Retinal pigment epithelial cell (primary cell): ENCODE results near the gene GSTK1.

ENCODE experiments used
- DNase-seq: peaks from one replicate; pipeline ENCODE4 v3.0.0-alpha.2; 2010; ENCODE audit warnings: low read depth
- H3K4me3 ChIP-seq: 2 replicates; pipeline ENCODE4 v1.5.1; 2011; ENCODE audit warnings: mild to moderate bottlenecking, low read length, control low read depth, moderate library complexity
- TF ChIP-seq, protein P1 (sequence below): conservative IDR thresholded peaks from 2 replicates; pipeline ENCODE4 v1.5.1; 2011; ENCODE audit warnings: low read depth, low read length, control low read depth, inconsistent platforms

GSTK1 gene

DNA sequence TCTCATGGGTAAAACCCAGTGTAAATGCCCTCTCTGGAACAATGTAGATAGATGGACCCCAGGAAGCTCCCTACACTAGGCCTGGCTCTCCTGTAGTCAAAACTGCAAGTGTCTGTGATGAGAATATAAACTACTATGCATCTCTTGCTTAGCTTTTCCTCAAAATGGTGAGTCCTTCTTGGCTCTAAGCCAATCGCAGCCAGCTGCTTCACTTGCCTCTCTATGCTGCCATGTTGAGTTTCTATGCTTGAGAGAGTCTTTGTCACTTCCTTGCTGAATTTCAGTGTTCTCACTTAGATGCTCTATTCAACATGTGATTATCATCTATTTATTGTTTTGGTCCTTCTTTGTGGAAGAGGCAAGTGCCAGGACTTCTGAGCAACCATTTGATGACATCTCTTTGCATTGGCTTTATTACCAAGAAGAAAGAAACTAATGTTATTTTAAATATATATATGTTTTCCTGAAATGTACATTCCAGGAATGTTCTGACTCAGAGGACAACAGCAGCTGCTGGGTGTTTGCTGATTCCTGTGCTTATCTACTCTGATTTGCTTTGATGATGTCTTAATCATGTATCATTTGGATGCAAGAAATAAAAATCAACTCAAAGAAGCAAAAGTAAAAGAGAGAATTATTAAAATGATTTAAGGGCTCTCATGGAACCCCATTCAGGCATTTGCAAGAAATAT is 24.8 kb upstream of the GSTK1 start:
- no peak for DNase-seq

DNA sequence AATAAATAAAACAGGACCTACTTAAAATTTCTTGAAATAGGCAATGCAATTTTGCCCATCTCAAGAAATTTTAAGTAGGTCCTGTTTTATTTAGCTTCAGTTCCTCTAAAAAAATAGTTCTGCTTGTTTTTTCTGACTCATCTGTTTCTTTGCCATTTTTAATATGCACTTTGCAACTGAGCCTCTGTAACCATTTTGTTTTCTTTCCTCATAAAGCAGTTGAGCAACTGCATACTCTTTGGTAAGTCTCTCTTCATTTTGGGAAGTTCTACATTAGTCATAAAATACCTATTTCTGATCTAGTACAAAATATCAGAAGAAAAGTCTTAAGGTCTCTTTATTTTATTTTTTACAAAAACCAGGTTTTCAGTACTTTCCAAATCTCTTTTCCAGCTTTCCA is 23.4 kb upstream of the GSTK1 start:
- TF ChIP-seq, protein P1, sequence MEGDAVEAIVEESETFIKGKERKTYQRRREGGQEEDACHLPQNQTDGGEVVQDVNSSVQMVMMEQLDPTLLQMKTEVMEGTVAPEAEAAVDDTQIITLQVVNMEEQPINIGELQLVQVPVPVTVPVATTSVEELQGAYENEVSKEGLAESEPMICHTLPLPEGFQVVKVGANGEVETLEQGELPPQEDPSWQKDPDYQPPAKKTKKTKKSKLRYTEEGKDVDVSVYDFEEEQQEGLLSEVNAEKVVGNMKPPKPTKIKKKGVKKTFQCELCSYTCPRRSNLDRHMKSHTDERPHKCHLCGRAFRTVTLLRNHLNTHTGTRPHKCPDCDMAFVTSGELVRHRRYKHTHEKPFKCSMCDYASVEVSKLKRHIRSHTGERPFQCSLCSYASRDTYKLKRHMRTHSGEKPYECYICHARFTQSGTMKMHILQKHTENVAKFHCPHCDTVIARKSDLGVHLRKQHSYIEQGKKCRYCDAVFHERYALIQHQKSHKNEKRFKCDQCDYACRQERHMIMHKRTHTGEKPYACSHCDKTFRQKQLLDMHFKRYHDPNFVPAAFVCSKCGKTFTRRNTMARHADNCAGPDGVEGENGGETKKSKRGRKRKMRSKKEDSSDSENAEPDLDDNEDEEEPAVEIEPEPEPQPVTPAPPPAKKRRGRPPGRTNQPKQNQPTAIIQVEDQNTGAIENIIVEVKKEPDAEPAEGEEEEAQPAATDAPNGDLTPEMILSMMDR = no peak
- DNase-seq = no peak

More for the DNA sequence above, 24.8 kb upstream of the GSTK1 start:
- H3K4me3 ChIP-seq = no peak overlapping the region
- TF ChIP-seq, protein P1 = no peak

DNA sequence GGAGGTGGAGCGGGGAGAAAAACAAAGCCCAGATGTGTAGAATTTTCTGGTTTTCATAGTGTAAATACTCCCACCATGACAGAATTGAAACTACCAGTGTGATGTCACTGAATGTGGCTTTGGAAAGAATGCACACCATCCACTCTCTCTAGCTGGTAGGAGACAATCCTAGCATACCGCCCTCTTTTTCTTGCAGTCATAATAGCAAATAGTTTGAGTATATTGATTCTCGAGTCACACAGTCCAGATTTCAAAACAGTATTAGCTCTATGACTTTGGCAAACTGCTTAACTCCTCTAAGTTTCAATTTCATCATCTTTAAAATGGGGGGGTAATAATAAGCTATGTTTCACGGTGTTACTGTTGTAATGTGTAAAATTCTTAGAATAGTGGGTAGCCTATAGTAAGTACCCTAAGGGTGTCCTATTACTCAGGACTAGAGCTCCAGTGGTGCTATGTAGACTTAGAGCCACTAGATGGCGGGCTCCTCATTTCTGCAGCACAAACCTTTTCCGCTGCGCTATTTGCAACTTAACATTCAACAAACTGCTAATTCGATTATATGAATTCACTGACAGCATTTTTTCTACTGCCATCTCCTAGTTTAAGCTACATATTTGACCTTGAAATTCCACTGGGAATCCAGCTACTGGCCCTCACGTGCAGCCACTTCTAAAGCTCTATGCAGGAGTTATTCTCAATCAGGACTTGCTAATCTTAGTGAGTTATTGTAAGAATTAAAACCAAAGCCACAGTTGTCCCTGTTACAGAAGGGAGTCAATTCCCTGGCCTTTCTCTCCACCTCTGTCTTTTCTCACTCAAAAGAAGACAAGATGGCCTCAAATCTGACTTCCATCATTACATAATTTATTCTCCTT is 22.7 kb upstream of the GSTK1 start:
- no peak overlapping the region for H3K4me3 ChIP-seq
- TF ChIP-seq, protein P1 = peak; percentile 93
- peak; percentile 56 for DNase-seq

More for the DNA sequence above, 23.4 kb upstream of the GSTK1 start:
- no peak overlapping the region for H3K4me3 ChIP-seq

DNA sequence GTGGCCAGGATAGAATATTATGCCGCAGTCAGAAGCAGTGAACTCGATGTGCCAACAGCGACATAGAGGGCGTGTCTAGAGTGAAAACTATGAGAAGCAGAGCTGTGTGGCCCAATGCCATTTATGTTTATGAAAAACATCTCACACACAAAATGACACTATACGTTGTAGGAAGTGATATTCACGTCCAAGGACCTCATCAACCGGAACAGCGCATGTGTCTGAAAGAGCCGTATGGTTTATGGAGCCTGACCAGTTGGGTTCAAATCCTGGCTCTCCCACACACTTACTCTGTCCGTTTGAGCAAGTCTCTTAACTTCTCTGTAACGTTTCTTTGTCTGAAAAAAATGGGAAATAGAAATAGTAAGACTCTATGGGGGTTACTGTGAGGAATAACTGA is 20.9 kb upstream of the GSTK1 start:
- TF ChIP-seq, protein P1 = no peak
- H3K4me3 ChIP-seq = no peak overlapping the region
- no peak for DNase-seq

DNA sequence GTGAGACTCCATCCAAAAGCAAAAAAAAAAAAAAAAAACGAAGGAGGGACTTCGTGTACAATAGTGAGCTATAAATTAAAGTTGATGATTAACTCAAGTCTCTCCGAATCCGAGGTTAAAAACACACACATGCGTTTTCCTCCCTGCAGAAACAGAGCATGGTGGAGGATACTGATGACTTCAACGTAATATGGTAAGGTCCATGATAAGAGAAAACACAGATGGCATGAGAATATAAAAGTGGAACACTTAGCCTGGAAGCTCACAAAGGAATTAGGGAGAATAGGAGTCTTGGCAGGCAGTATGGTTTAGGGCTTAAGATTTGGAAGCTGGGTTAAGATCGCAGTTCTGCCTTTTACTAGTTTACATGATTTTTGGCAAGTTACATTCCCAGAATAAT is 20.1 kb upstream of the GSTK1 start:
- no peak for DNase-seq
- TF ChIP-seq, protein P1 = no peak
- no peak overlapping the region for H3K4me3 ChIP-seq

DNA sequence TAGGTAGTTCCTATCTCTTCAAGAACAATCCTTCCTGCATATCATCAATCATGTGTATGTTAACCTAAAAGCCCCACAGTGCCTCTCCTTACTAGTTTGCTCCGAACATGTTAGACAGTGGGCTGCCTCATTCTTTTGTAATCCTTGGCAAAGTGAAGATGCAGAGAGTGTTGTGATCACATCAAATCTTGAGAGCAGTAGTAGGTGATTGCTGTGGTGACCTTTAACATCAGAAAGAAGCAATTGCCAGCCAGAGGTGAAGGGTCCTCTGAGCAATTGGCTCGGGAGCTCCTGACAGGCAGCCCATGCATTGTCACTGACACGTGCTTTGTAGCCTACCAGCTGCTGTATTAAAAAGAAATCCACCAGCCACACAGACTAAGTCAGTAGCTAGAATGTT is 19.6 kb upstream of the GSTK1 start:
- no peak for DNase-seq
- no peak overlapping the region for H3K4me3 ChIP-seq
- TF ChIP-seq, protein P1 = no peak
